Esophagus muscularis mucosa (tissue), 4 donors: Measurements from ENCODE around the gene ARL9. TPM values are rescaled to one million over a fixed set of nuclear protein-coding genes. Genes with fewer than 3 reads are reported as not detected.

Experiments used
- DNase-seq: peaks from one replicate; pipeline ENCODE4 v3.0.0-alpha.2; 2017; ENCODE audit errors: extremely low spot score
- H3K27ac ChIP-seq, 4 donors: fragments of 200-600 bp; sonication (generic); replicated peaks in 1 of 4; 1 replicate in 3 of 4; 2 replicates in 1 of 4; pipeline ENCODE4 v1.5.1; 2016 to 2019; ENCODE audit warnings: mild to moderate bottlenecking in 1 of 4
- H3K27me3 ChIP-seq, 4 donors: fragments of 200-600 bp; sonication (generic); one replicate each; pipeline versions ENCODE4 v1.5.1 to v1.6.0; 2016 to 2019
- H3K36me3 ChIP-seq, 4 donors: fragments of 200-600 bp; sonication (generic); one replicate each; pipeline ENCODE4 v1.5.1; 2016 to 2019
- H3K4me1 ChIP-seq, 4 donors: fragments of 200-600 bp; sonication (generic); one replicate each; pipeline ENCODE4 v1.5.1; 2016 to 2019
- H3K4me3 ChIP-seq, 4 donors: fragments of 200-600 bp; sonication (generic); 1 replicate in 2 of 4; 2 replicates in 2 of 4; pipeline ENCODE4 v1.5.1; 2016 to 2019; ENCODE audit warnings: mild to moderate bottlenecking in 4 of 4, moderate library complexity in 1 of 4
- H3K9me3 ChIP-seq, 4 donors: fragments of 200-600 bp; sonication (generic); 1 replicate in 3 of 4; 2 replicates in 1 of 4; pipeline ENCODE4 v1.5.1; 2016 to 2019
- CTCF ChIP-seq, 3 experiments: fragments of 200-600 bp in 2 of 3; fragments of 450-650 bp in 1 of 3; sonication (generic) in 2 of 3; IDR thresholded peaks; one replicate each; pipeline ENCODE4 v1.5.1; 2017 to 2019; ENCODE audit warnings: antibody characterized with exemption in 3 of 3, mild to moderate bottlenecking in 2 of 3, moderate library complexity in 1 of 3
- EP300 ChIP-seq: sonication (generic); formaldehyde crosslinking; IDR thresholded peaks from one replicate; pipeline ENCODE4 v1.6.1; 2017; ENCODE audit warnings: antibody characterized with exemption
- POLR2A ChIP-seq: fragments of 450-650 bp; IDR thresholded peaks from one replicate; pipeline ENCODE4 v1.6.1; 2017; ENCODE audit warnings: antibody characterized with exemption, moderate library complexity, mild to moderate bottlenecking, low read depth
- POLR2AphosphoS5 ChIP-seq, 2 donors: sonication (generic); formaldehyde crosslinking; IDR thresholded peaks; one replicate each; pipeline ENCODE4 v1.6.1; 2017; ENCODE audit warnings: antibody characterized with exemption in 2 of 2
- WGBS: methylation state at CpG from one replicate; pipeline ENCODE4 v1.1.5; 2018; 5-methylcytosine and 5-hydroxymethylcytosine counted together
- intact Hi-C: fragments of 100-400 bp; cut with DNase I; formaldehyde crosslinking; loops from one replicate; pipeline ENCODE4 v1.15.1; 2023
- total RNA-seq, 4 donors: library from RNA; depleted of rRNA; stranded (reverse); fragments of >200 nt; gene quantifications; one replicate each; pipeline versions ENCODE4 v1.1.0 to v1.2.1, GENCODE V29; 2016

Gene ARL9
- total RNA-seq = under 1 TPM in 1 of 4 donors, not detected in 3; 0.50 TPM

DNA sequence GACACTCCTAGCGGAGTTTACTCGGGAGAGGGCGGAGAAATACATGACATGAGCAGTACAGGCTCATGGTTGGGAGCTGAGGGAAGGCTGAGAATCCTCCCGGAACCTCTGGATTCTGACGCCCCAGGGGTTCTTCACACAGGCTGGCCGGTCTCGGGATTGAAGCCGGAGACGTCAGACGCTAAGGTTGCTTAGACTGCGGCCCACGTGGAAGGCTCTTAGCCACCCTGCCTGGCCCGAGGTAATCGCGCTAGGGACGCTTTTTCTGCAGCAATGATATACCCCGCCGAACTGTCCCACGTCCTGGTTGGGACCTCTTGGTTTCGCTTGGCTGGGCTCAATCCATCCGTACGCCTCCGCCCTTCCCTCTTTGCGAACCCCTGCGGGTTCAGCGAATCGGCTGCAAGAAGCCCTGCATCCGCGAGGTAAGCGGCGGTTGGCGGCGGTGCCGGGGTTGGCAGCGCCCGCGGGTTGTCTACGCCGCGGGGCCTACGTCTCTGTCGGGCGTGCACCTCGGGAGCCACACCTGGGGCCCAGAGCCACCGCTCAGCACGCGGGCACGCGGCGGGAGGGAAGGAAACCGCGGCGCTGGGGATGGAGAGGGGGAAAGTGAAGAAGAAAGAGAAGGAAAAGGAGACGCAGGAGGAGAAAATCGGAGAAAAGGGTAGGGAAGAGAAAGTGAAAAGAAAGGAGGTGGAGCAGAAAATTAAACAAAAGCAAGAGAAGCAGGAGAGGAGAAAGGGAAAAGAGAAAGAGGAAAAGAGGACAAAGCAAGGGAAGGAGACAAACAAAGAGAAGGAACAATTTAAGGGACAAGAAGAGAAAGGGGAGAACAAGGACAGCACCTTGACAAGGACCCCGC lies at the start of gene ARL9:
Gene ARL9 (plus strand): TSS at position 523 of the 862 bp plus-strand sequence. CDS start 72 bp downstream, at position 595.
- Histone ChIP-seq H3K36me3 (peaks cover 6 to 33% (median 21%) of the 10 kb centered on the region in 4 donors), H3K27me3 (peaks cover 0 to 11% (median 0%) of the 10 kb centered on the region in 4 donors), H3K4me3 (peak within 1 kb of the TSS; percentile 57 to 71 (median 62)), H3K27ac (peak within 1 kb of the TSS; percentile 18 to 69 (median 49)), H3K4me1 (peaks cover 11 to 25% (median 12%) of the 10 kb centered on the region in 4 donors), H3K9me3 (no peaks in the 10 kb centered on the region)
- no peak for TF ChIP-seq POLR2A
- TF ChIP-seq CTCF (IDR thresholded peaks at IDR 0.05) = no peak
- no peak for TF ChIP-seq EP300
- TF ChIP-seq POLR2AphosphoS5 (IDR thresholded peaks at IDR 0.05) = peak in 1 of 2 donors; percentile 5
- intact Hi-C loops = no loop called here
- no peak for DNase-seq
- WGBS = 5% methylated on average over 56 of the region's 56 CpGs

DNA sequence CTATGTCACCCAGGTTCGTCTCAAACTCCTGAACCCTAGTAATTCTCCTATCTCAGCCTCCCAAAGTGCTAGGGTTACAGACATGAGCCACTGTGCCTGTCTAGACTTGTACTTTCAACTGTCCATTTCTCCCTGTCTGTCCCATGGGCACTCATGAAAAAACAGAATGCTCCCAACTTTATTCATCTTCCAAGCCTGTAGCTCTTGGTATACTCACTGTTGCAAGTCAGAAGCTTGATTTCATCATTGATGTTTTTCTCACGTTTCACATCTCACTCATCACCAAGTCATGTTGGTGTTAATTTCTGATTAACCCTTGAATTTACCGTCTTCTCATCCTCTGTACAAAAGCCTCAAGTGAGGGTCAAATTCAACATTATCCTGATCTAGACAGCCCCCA lies 45.5 kb upstream of the ARL9 start:
- DNase-seq = no peak
- H3K27ac ChIP-seq = no peak overlapping the region
- intact Hi-C loops = no loop called here
- WGBS = 90% methylated on average over 3 of the region's 3 CpGs
- no peak for TF ChIP-seq POLR2AphosphoS5 (IDR thresholded peaks at IDR 0.05)
- no peaks in the 10 kb centered on the region for H3K27me3 ChIP-seq
- H3K4me1 ChIP-seq = peaks cover 6 to 14% (median 11%) of the 10 kb centered on the region in 4 donors
- H3K9me3 ChIP-seq = no peaks in the 10 kb centered on the region
- H3K36me3 ChIP-seq = peaks cover 0 to 64% (median 43%) of the 10 kb centered on the region in 4 donors
- H3K4me3 ChIP-seq = no peak overlapping the region

GRCh38 chr4:56462157-56462556 lies 43.4 kb upstream of the ARL9 start:
- Histone ChIP-seq H3K4me3 (no peak overlapping the region), H3K27me3 (no peaks in the 10 kb centered on the region), H3K36me3 (peaks cover 0 to 49% (median 38%) of the 10 kb centered on the region in 4 donors), H3K4me1 (peaks cover 20 to 30% (median 28%) of the 10 kb centered on the region in 4 donors), H3K9me3 (no peaks in the 10 kb centered on the region), H3K27ac (no peak overlapping the region)
- intact Hi-C loops = no loop called here
- no peak for DNase-seq
- no peak for TF ChIP-seq POLR2AphosphoS5 (IDR thresholded peaks at IDR 0.05)
- TF ChIP-seq EP300 = no peak
- TF ChIP-seq POLR2A = no peak
- no peak for TF ChIP-seq CTCF (IDR thresholded peaks at IDR 0.05)

GRCh38 chr4:56463711-56464110 lies 41.9 kb upstream of the ARL9 start:
- 86% methylated on average over 5 of the region's 5 CpGs for WGBS
- intact Hi-C loops = no loop called here

More at GRCh38 chr4:56463711-56464110, 41.9 kb upstream of the ARL9 start:
- Histone ChIP-seq H3K27me3 (no peaks in the 10 kb centered on the region), H3K9me3 (no peaks in the 10 kb centered on the region), H3K4me1 (peaks cover 24 to 36% (median 34%) of the 10 kb centered on the region in 4 donors), H3K27ac (no peak overlapping the region), H3K36me3 (peaks cover 0 to 42% (median 35%) of the 10 kb centered on the region in 4 donors), H3K4me3 (no peak overlapping the region)
- no peak for DNase-seq
- TF ChIP-seq EP300 = no peak
- no peak for TF ChIP-seq CTCF (IDR thresholded peaks at IDR 0.05)
